ENCODE results near the gene NUP93.

NUP93 gene

GRCh38 chr16:56729735-56730662, at the start of gene NUP93:
NUP93 (plus strand) TSS chr16:56730129; CDS start chr16:56748248, 18,119 bp downstream.
- peak; percentile 91 for DNase-seq

- DNase-seq = peak; percentile 89
Measured at GRCh38 chr16:56681939-56682702, 47.8 kb upstream of the NUP93 start, which contains the start of gene MT1X. MT1X (plus strand) TSS chr16:56682470; CDS start chr16:56682541, 71 bp downstream.

GRCh38 chr16:56682703-56683397, 47.1 kb upstream of the NUP93 start:
- DNase-seq = no peak

GRCh38 chr16:56683424-56684172, 46.3 kb upstream of the NUP93 start:
- DNase-seq = no peak

GRCh38 chr16:56684256-56684925, 45.5 kb upstream of the NUP93 start:
- DNase-seq = no peak

GRCh38 chr16:56684926-56685590, 44.9 kb upstream of the NUP93 start:
- no peak for DNase-seq

GRCh38 chr16:56686758-56687157, 43.2 kb upstream of the NUP93 start:
- no peak for DNase-seq

- no peak for DNase-seq
Measured at GRCh38 chr16:56688762-56689161, 41.2 kb upstream of the NUP93 start.

GRCh38 chr16:56689171-56689570, 40.8 kb upstream of the NUP93 start:
- DNase-seq = no peak

- no peak for DNase-seq
Measured at GRCh38 chr16:56690420-56691122, 39.4 kb upstream of the NUP93 start.

- no peak for DNase-seq
Measured at GRCh38 chr16:56691885-56692284, 38.0 kb upstream of the NUP93 start.

GRCh38 chr16:56695246-56695645, 34.7 kb upstream of the NUP93 start:
- no peak for DNase-seq

- no peak for DNase-seq
Measured at GRCh38 chr16:56697456-56698155, 32.3 kb upstream of the NUP93 start.

- DNase-seq = no peak
Measured at GRCh38 chr16:56700195-56700594, 29.7 kb upstream of the NUP93 start.

GRCh38 chr16:56700631-56701030, 29.3 kb upstream of the NUP93 start:
- no peak for DNase-seq

- no peak for DNase-seq
Measured at GRCh38 chr16:56701534-56701933, 28.4 kb upstream of the NUP93 start.

- no peak for DNase-seq
Measured at GRCh38 chr16:56702836-56703235, 27.1 kb upstream of the NUP93 start.

- DNase-seq = peak; percentile 17
Measured at GRCh38 chr16:56708525-56709442, 21.1 kb upstream of the NUP93 start.
